GM19452 (cell line): ENCODE measurements around the gene PRKACB.
"Not testable (repeated sequence)": the region's sequence is repeated elsewhere in the genome, so short reads cannot be mapped to it uniquely, and the experiment has no call there.

ENCODE experiments used
- ATAC-seq: cut with Tn5 transposase; IDR thresholded peaks from one replicate; pipeline ENCODE4 v1.9.1; 2021; ENCODE audit not compliant: unreplicated experiment

Gene PRKACB

GRCh38 chr1:84265867-84266266, 121.8 kb downstream of the PRKACB start:
- no peak for ATAC-seq

- no peak for ATAC-seq
Observed at GRCh38 chr1:84266748-84267147, 122.7 kb downstream of the PRKACB start.

GRCh38 chr1:84267476-84267875, 123.4 kb downstream of the PRKACB start:
- no peak for ATAC-seq

- no peak for ATAC-seq
Observed at GRCh38 chr1:84268346-84268745, 124.3 kb downstream of the PRKACB start.

GRCh38 chr1:84269306-84269705, 125.2 kb downstream of the PRKACB start:
- ATAC-seq, result no peak

- peak; percentile 94 for ATAC-seq
Observed at GRCh38 chr1:84271441-84272151, 127.5 kb downstream of the PRKACB start.

- ATAC-seq, result no peak
Observed at GRCh38 chr1:84272401-84272800, 128.3 kb downstream of the PRKACB start.

GRCh38 chr1:84277343-84278059, 133.4 kb downstream of the PRKACB start:
- no peak for ATAC-seq

- no peak for ATAC-seq
Observed at GRCh38 chr1:84278905-84279304, 134.8 kb downstream of the PRKACB start.

- ATAC-seq, result no peak
Observed at GRCh38 chr1:84280912-84281311, 136.8 kb downstream of the PRKACB start.

GRCh38 chr1:84282780-84283333, 138.8 kb downstream of the PRKACB start:
- ATAC-seq, result peak; percentile 71

- ATAC-seq, result no peak
Observed at GRCh38 chr1:84283381-84283780, 139.3 kb downstream of the PRKACB start.

GRCh38 chr1:84286071-84286470, 142.0 kb downstream of the PRKACB start:
- ATAC-seq, result no peak

GRCh38 chr1:84287389-84287788, 143.3 kb downstream of the PRKACB start:
- not testable (repeated sequence) for ATAC-seq
